Measurements from ENCODE around the gene KASH5. TPM values are rescaled to one million over a fixed set of nuclear protein-coding genes. Genes with fewer than 3 reads are reported as not detected.
A peak's percentile ranks its signal among the peaks of the same experiment; 100 is the strongest.

KASH5 gene
- total and polyA plus RNA-seq, 2 of the 8 experiments (the other 6 are each of a cell fraction or from before 2014, with no cell fraction given): 0.05 to 0.19 TPM

DNA sequence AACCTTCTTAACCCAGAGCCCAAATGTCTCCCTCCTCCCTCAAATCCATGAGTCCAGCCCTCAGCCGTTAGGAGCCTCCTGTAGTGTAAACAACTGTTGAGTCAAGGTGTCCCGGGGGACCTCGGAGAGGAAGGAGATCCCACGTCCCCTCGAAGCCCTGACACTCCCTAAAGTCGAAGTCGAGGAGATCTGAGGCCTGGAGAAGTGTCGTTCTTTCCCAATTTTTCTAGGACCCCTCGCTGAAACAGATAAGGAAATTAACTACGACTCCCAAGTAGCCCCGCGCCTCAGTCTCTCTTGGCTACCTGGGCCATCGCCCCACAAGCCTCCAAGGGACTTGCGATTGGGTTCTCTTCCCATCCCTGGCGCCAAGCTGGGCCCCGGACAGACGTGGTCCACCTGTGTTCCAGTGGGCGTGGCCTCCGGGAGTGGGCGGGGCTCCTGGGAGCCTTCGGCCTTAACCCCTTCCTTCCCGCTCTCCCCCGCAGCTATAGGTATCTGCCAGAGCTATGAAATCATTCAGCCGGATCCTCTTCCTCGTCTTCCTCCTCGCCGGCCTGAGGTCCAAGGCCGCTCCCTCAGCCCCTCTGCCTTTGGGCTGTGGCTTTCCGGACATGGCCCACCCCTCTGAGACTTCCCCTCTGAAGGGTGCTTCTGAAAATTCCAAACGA, 38.0 kb downstream of the KASH5 start (continued):
- 0 out of 2 replicates have a peak, but pooled peaks have one; percentile 42 for TF ChIP-seq TCF12 (IDR thresholded peaks at IDR 0.05; ENCODE audit: low read depth, low read length)
- TF ChIP-seq JUND (IDR thresholded peaks at IDR 0.05; ENCODE audit: low read length): peak; percentile 10; the same call in 1 of the 2 replicates
- TF ChIP-seq PHF8 (conservative IDR thresholded peaks at IDR 0.05; ENCODE audit: low read depth, low read length): 0 out of 2 replicates have a peak, but pooled peaks have one; percentile 17
- no peak for TF ChIP-seq ASH2L (IDR thresholded peaks at IDR 0.05; ENCODE audit: low read length)
- TF ChIP-seq RAD21 (IDR thresholded peaks at IDR 0.05 in 1 of 2, conservative IDR thresholded peaks at IDR 0.05 in 1 of 2; ENCODE audit: low read depth in 2 of 2, low read length in 2 of 2): peak in 1 of 2 experiments; percentile 20; a peak in 1 of 4 replicates
